H1 (cell line): ENCODE measurements around the gene NBAS. TPM values are rescaled to one million over a fixed set of nuclear protein-coding genes. Genes with fewer than 3 reads are reported as not detected.

Source experiments
- CTCF ChIA-PET: fragments of 300-600 bp; sonication (Branson Sonifier 250); formaldehyde crosslinking; loops from one replicate; lab custom pipeline; 2021; ENCODE audit not compliant: partially characterized antibody; lab: Charles Lee
- POLR2A ChIA-PET: fragments of 300-600 bp; sonication (Branson Sonifier 250); formaldehyde crosslinking; loops from one replicate; lab custom pipeline; 2021; ENCODE audit warnings: inconsistent platforms; ENCODE audit not compliant: partially characterized antibody; lab: Charles Lee
- DNase-seq, 2 experiments: peaks; one replicate each; pipeline versions ENCODE4 v3.0.0 to v3.0.0-alpha.2; 2010 to 2022; ENCODE audit warnings: low spot score in 2 of 2, low read depth in 1 of 2, mixed read lengths in 1 of 2
- FAIRE-seq: peaks from 2 replicates; lab custom pipeline; 2011; peaks lifted over from hg19 to GRCh38; lab: Jason Lieb, UNC
- H2AFZ ChIP-seq: 2 replicates; pipeline ENCODE4 v1.8.1; 2012; ENCODE audit warnings: low read length, inconsistent platforms
- H2AK5ac ChIP-seq: 2 replicates; pipeline ENCODE4 v1.6.1; 2013; ENCODE audit warnings: low read depth, low read length
- H2BK120ac ChIP-seq: replicated peaks from 2 replicates; pipeline ENCODE3; 2013; ENCODE audit warnings: low read depth, low read length, inconsistent platforms
- H2BK12ac ChIP-seq: 2 replicates; pipeline ENCODE4 v1.6.1; 2013; ENCODE audit warnings: low read depth, low read length
- H2BK15ac ChIP-seq: 2 replicates; pipeline ENCODE4 v1.6.1; 2013; ENCODE audit warnings: low read length
- H2BK20ac ChIP-seq: 2 replicates; pipeline ENCODE4 v1.6.1; 2013; ENCODE audit warnings: low read length
- H2BK5ac ChIP-seq: 2 replicates; pipeline ENCODE4 v1.6.1; 2013; ENCODE audit warnings: low read depth, low read length
- H3K14ac ChIP-seq: 2 replicates; pipeline ENCODE4 v1.6.1; 2013; ENCODE audit warnings: inconsistent platforms; ENCODE audit not compliant: insufficient read length
- H3K18ac ChIP-seq: 2 replicates; pipeline ENCODE4 v1.6.1; 2013; ENCODE audit warnings: low read length; ENCODE audit errors: extremely low read depth
- H3K23ac ChIP-seq: 2 replicates; pipeline ENCODE4 v1.6.1; 2013; ENCODE audit warnings: inconsistent platforms; ENCODE audit not compliant: insufficient read length
- H3K23me2 ChIP-seq: 2 replicates; pipeline ENCODE4 v1.6.1; 2013; ENCODE audit warnings: low read depth, low read length
- H3K27ac ChIP-seq: 2 replicates; pipeline ENCODE4 v1.6.1; 2011; ENCODE audit warnings: low read depth, low read length, inconsistent platforms
- H3K27me3 ChIP-seq, 4 experiments: replicated peaks in 1 of 4; 1 replicate in 1 of 4; 2 replicates in 3 of 4; pipeline versions ENCODE4 v1.6.1 to v1.8.1; 2011 to 2013; ENCODE audit warnings: low read length in 3 of 4, mild to moderate bottlenecking in 3 of 4, inconsistent platforms in 2 of 4, mixed read lengths in 2 of 4, moderate library complexity in 1 of 4; ENCODE audit not compliant: control insufficient read depth in 3 of 4, insufficient read depth in 3 of 4; ENCODE audit errors: extremely low read depth in 1 of 4
- H3K36me3 ChIP-seq, 4 experiments: 2 replicates each; pipeline versions ENCODE4 v1.6.1 to v1.8.1; 2011 to 2013; ENCODE audit warnings: mild to moderate bottlenecking in 4 of 4, low read length in 3 of 4, moderate library complexity in 2 of 4, control low read depth in 1 of 4, inconsistent platforms in 1 of 4; ENCODE audit not compliant: insufficient read depth in 4 of 4, control insufficient read depth in 2 of 4
- H3K4ac ChIP-seq: replicated peaks from 2 replicates; pipeline ENCODE3; 2013; ENCODE audit warnings: low read length, low read depth, mixed read lengths, inconsistent platforms; ENCODE audit not compliant: insufficient read length
- H3K4me1 ChIP-seq, 4 experiments: replicated peaks in 1 of 4; 1 replicate in 1 of 4; 2 replicates in 3 of 4; pipeline versions ENCODE4 v1.6.1 to v1.8.1; 2011 to 2013; ENCODE audit warnings: low read length in 3 of 4, inconsistent platforms in 2 of 4, mixed read lengths in 1 of 4; ENCODE audit not compliant: insufficient read depth in 4 of 4, control insufficient read depth in 3 of 4
- H3K4me2 ChIP-seq, 2 experiments: 2 replicates each; pipeline versions ENCODE4 v1.6.1 to v1.8.1; 2011 to 2013; ENCODE audit warnings: low read depth in 2 of 2, low read length in 2 of 2, control low read depth in 1 of 2, inconsistent platforms in 1 of 2, mild to moderate bottlenecking in 1 of 2; ENCODE audit not compliant: insufficient read depth in 1 of 2
- H3K4me3 ChIP-seq, 4 experiments: fragments of 200-600, 300-600 bp in 1 of 4; sonication (generic), shearing (Covaris generic), sonication (Bioruptor Twin) in 1 of 4; 2 replicates each; pipeline versions ENCODE4 v1.5.1 to v1.8.1; 2011 to 2016; ENCODE audit warnings: low read length in 4 of 4, low read depth in 3 of 4, control low read depth in 2 of 4, inconsistent platforms in 2 of 4, mild to moderate bottlenecking in 2 of 4, mixed read lengths in 1 of 4, moderate library complexity in 1 of 4; ENCODE audit not compliant: insufficient read depth in 2 of 4; ENCODE audit errors: extremely low read depth in 1 of 4
- H3K56ac ChIP-seq: replicated peaks from 2 replicates; pipeline ENCODE3; 2013; ENCODE audit warnings: low read depth, mild to moderate bottlenecking, mixed read lengths, low read length, inconsistent platforms; ENCODE audit not compliant: insufficient read length
- H3K79me1 ChIP-seq: 2 replicates; pipeline ENCODE4 v1.6.1; 2013; ENCODE audit warnings: low read depth, low read length, control low read depth
- H3K79me2 ChIP-seq, 2 experiments: 2 replicates each; pipeline versions ENCODE4 v1.6.1 to v1.8.1; 2012 to 2013; ENCODE audit warnings: low read length in 2 of 2, mild to moderate bottlenecking in 2 of 2, inconsistent platforms in 1 of 2; ENCODE audit not compliant: insufficient read depth in 2 of 2, control insufficient read depth in 1 of 2
- H3K9ac ChIP-seq, 4 experiments: replicated peaks in 1 of 4; 1 replicate in 1 of 4; 2 replicates in 3 of 4; pipeline versions ENCODE4 v1.6.1 to v1.8.1; 2011 to 2013; ENCODE audit warnings: low read depth in 3 of 4, low read length in 3 of 4, control low read depth in 2 of 4, mild to moderate bottlenecking in 2 of 4, moderate library complexity in 2 of 4, inconsistent platforms in 1 of 4; ENCODE audit errors: extremely low read depth in 1 of 4
- H3K9me3 ChIP-seq, 2 experiments: 2 replicates each; pipeline versions ENCODE4 v1.6.1 to v1.8.1; 2012 to 2013; ENCODE audit warnings: mild to moderate bottlenecking in 2 of 2, moderate library complexity in 2 of 2, control low read depth in 1 of 2, inconsistent platforms in 1 of 2, low read depth in 1 of 2, low read length in 1 of 2, mixed read lengths in 1 of 2; ENCODE audit not compliant: insufficient read depth in 2 of 2
- H4K20me1 ChIP-seq, 2 experiments: replicated peaks in 1 of 2; 2 replicates each; pipeline versions ENCODE3 to v1.8.1; 2011 to 2013; ENCODE audit warnings: inconsistent platforms in 2 of 2, low read length in 2 of 2, mild to moderate bottlenecking in 1 of 2; ENCODE audit not compliant: insufficient read depth in 2 of 2, control insufficient read depth in 1 of 2
- H4K5ac ChIP-seq: 2 replicates; pipeline ENCODE4 v1.6.1; 2013; ENCODE audit warnings: low read length, low read depth, mixed read lengths, inconsistent platforms; ENCODE audit not compliant: insufficient read length
- H4K8ac ChIP-seq: 2 replicates; pipeline ENCODE4 v1.8.0; 2013; ENCODE audit warnings: mild to moderate bottlenecking, moderate library complexity, low read length, inconsistent platforms; ENCODE audit not compliant: insufficient read depth; ENCODE audit errors: extremely low read depth
- H4K91ac ChIP-seq: replicated peaks from 2 replicates; pipeline ENCODE3; 2013; ENCODE audit warnings: low read length, mixed read lengths, inconsistent platforms; ENCODE audit not compliant: insufficient read length
- ATF2 ChIP-seq: IDR thresholded peaks from 2 replicates; pipeline ENCODE4 v1.6.1; 2012; ENCODE audit warnings: low read length, inconsistent platforms
- BACH1 ChIP-seq: IDR thresholded peaks from 2 replicates; pipeline ENCODE4 v1.6.1; 2012; ENCODE audit warnings: low read length, improper control_type of control experiment
- BCL11A ChIP-seq, 2 experiments: IDR thresholded peaks; one replicate each; pipeline ENCODE4 v1.6.1; 2011; ENCODE audit warnings: low read depth in 2 of 2, low read length in 2 of 2, mild to moderate bottlenecking in 2 of 2
- CREB1 ChIP-seq: IDR thresholded peaks from 2 replicates; pipeline ENCODE4 v1.6.1; 2012; ENCODE audit warnings: inconsistent platforms
- E2F6 ChIP-seq: IDR thresholded peaks from 2 replicates; pipeline ENCODE4 v1.6.1; 2012; ENCODE audit warnings: inconsistent platforms
- POLR2A ChIP-seq, 2 experiments: IDR thresholded peaks; 1 replicate in 1 of 2; 2 replicates in 1 of 2; pipeline ENCODE4 v1.6.1; 2011; ENCODE audit warnings: low read depth in 2 of 2, low read length in 2 of 2, mild to moderate bottlenecking in 2 of 2; ENCODE audit errors: control extremely low read depth in 1 of 2
- RBBP5 ChIP-seq: IDR thresholded peaks from 2 replicates; pipeline ENCODE4 v1.7.1; 2012; ENCODE audit warnings: low read depth, mild to moderate bottlenecking, inconsistent platforms, low read length, moderate library complexity, borderline replicate concordance
- RXRA ChIP-seq: IDR thresholded peaks from 2 replicates; pipeline ENCODE4 v1.6.1; 2011; ENCODE audit warnings: low read depth, mild to moderate bottlenecking, low read length, moderate library complexity; ENCODE audit not compliant: insufficient read depth
- SAP30 ChIP-seq: fragments of 300-600 bp; sonication (generic); IDR thresholded peaks from 2 replicates; pipeline ENCODE4 v1.7.1; 2012; ENCODE audit warnings: low read length, moderate library complexity, mild to moderate bottlenecking, inconsistent platforms; ENCODE audit not compliant: insufficient read depth, insufficient replicate concordance
- SIRT6 ChIP-seq: IDR thresholded peaks from one replicate; pipeline ENCODE4 v1.7.1; 2012; ENCODE audit warnings: low read length, inconsistent platforms
- SP1 ChIP-seq: IDR thresholded peaks from 2 replicates; pipeline ENCODE4 v1.6.1; 2011; ENCODE audit warnings: low read depth, low read length
- TEAD4 ChIP-seq: IDR thresholded peaks from 2 replicates; pipeline ENCODE4 v1.6.1; 2012; ENCODE audit warnings: low read depth, low read length, inconsistent platforms, mixed read lengths
- ZNF274 ChIP-seq: IDR thresholded peaks from 2 replicates; pipeline ENCODE4 v1.7.0; 2012; ENCODE audit warnings: low read length, borderline replicate concordance; ENCODE audit errors: extremely low read depth
- WGBS, 2 experiments: shearing (Covaris generic) in 1 of 2; methylation state at CpG; one replicate each; pipeline versions ENCODE4 v1.1.6 to v1.1.7; 2013 to 2015; ENCODE audit warnings: low lambda C conversion rate in 2 of 2, mixed read lengths in 2 of 2, inconsistent platforms in 1 of 2, low coverage in 1 of 2, missing lambda C conversion rate in 1 of 2; ENCODE audit not compliant: insufficient replicate concordance in 2 of 2, insufficient coverage in 1 of 2, insufficient read length in 1 of 2; ENCODE audit errors: extremely low coverage in 1 of 2, missing lambda C conversion rate in 1 of 2; 5-methylcytosine and 5-hydroxymethylcytosine counted together
- polyA plus RNA-seq, 7 experiments: library from polyadenylated mRNA; depleted of rRNA in 3 of 7; stranded (reverse) in 5 of 7; unstranded in 2 of 7; fragments of >200 nt in 5 of 7; fragments of 200-250 nt in 2 of 7; gene quantifications; 1 replicate in 5 of 7; 2 replicates in 1 of 7; 4 replicates in 1 of 7; pipeline versions ENCODE4 v1.2.1 to v1.2.3, GENCODE V29; 2011 to 2013; ENCODE audit warnings: missing spikeins in 2 of 7, mixed read lengths in 2 of 7
- total RNA-seq: library from RNA; stranded (reverse); fragmentation: NEBNext Ultra II Directional; extraction: Animal tissue kit (Norgen Biotek cat#: 25700); gene quantifications from 2 replicates; pipeline ENCODE4 v1.2.1, GENCODE V29; 2021

NBAS gene
- total and polyA plus RNA-seq, 2 of the 8 experiments (the other 6 are each of a cell fraction or from before 2014, with no cell fraction given) = 19.6 to 34.8 TPM

GRCh38 chr2:15391751-15392150, 169.4 kb downstream of the NBAS start:
- Histone ChIP-seq H3K36me3 (no peaks in the 10 kb centered on the region), H3K79me2 (no peaks in the 10 kb centered on the region), H3K18ac (no peak overlapping the region), H2BK15ac (no peak overlapping the region), H4K5ac (no peak overlapping the region), H3K27ac (no peak overlapping the region), H3K4me1 (no peaks in the 10 kb centered on the region), H3K56ac (no peak overlapping the region), H2BK120ac (no peak overlapping the region), H3K4ac (no peak overlapping the region), H4K20me1 (no peaks in the 10 kb centered on the region), H3K23ac (no peak overlapping the region), H3K79me1 (no peaks in the 10 kb centered on the region), H3K27me3 (no peaks in the 10 kb centered on the region), H4K91ac (no peak overlapping the region), H2BK12ac (no peak overlapping the region), H3K23me2 (no peaks in the 10 kb centered on the region), H3K9ac (no peak overlapping the region), H3K4me2 (no peak overlapping the region), H2AK5ac (no peak overlapping the region), H3K4me3 (no peak overlapping the region), H2AFZ (no peak overlapping the region), H2BK5ac (no peak overlapping the region), H2BK20ac (no peak overlapping the region), H3K14ac (no peak overlapping the region), H3K9me3 (no peaks in the 10 kb centered on the region), H4K8ac (no peak overlapping the region)
- POLR2A ChIA-PET = no interaction called here
- CTCF ChIA-PET = no interaction called here
- no peak for DNase-seq
- FAIRE-seq = no peak
- 83% methylated on average over 1 of the region's 1 CpG; no CpG with 5 or more reads in 1 of the 2 experiments for WGBS, 2 experiments
- TF ChIP-seq ZNF274 (no peak), ATF2 (no peak), BACH1 (no peak), BCL11A (IDR thresholded peaks at IDR 0.05; ENCODE audit: low read depth in 2 of 2, low read length in 2 of 2) (no peak), CREB1 (no peak), SAP30 (no peak), RXRA (no peak), RBBP5 (no peak), TEAD4 (no peak), E2F6 (no peak), SIRT6 (no peak), POLR2A (IDR thresholded peaks at IDR 0.05; ENCODE audit: control extremely low read depth in 1 of 2, low read depth in 2 of 2, low read length in 2 of 2) (no peak), SP1 (no peak)
